A673 (cell line): Measurements from ENCODE around the gene ESPN.

Source experiments
- CTCF ChIP-seq: fragments of 300-800, 200-600 bp; sonication (generic); conservative IDR thresholded peaks from 2 replicates; pipeline ENCODE4 v1.5.1; 2017; ENCODE audit warnings: low read depth, mild to moderate bottlenecking, antibody characterized with exemption, low read length, moderate library complexity, mixed read lengths
- EZH2 ChIP-seq: fragments of 200-600 bp; sonication (generic); IDR thresholded peaks from 2 replicates; pipeline ENCODE4 v1.6.1; 2017; ENCODE audit warnings: borderline replicate concordance, low read depth, mild to moderate bottlenecking, mixed read lengths, antibody characterized with exemption, low read length; ENCODE audit not compliant: poor library complexity, severe bottlenecking

DNA sequence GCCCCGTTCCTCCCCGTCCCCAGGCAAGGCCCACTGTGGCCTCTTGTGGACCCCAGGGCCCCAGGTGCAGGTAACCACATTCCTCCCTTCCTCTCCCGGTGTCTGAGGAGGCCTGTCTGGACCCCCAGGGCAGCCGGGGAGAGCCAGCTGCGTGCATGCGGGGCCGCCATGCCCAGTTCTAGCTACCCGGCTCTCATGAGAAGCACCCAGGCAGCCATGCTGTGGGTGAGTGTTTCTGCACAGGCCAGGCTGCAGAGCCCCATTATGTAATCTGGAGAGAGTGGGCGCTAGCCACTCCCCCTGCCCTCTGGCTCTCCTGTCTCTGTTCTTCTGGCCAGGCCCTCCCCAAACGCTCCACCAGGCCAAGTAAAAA is 85.3 kb downstream of the ESPN start:
- TF ChIP-seq EZH2, result no peak
- no peak for TF ChIP-seq CTCF
